Measurements from ENCODE around the gene CFAP68. TPM values are rescaled to one million over a fixed set of nuclear protein-coding genes. Genes with fewer than 3 reads are reported as not detected.

Gene CFAP68
- total and polyA plus RNA-seq, 11 donors: 11.9 to 39.5 (median 31.8) TPM

GRCh38 chr11:111908639-111909305 is 29.4 kb downstream of the CFAP68 start:
- WGBS, 4 donors: 39 to 52% (median 48%) methylated on average over 5 of the region's 5 CpGs
- no peaks in the 10 kb centered on the region for H3K9me3 ChIP-seq
- H3K36me3 ChIP-seq: peaks cover 0 to 34% (median 18%) of the 10 kb centered on the region in 9 donors
- peaks cover 0 to 10% (median 0%) of the 10 kb centered on the region in 9 donors for H3K27me3 ChIP-seq
- H3K27ac ChIP-seq: peak overlapping the region; percentile 89 to 100 (median 96)
- peak overlapping the region in 11 of 12 donors; percentile 38 to 80 (median 59) for H3K4me3 ChIP-seq
- DNase-seq (no peak), ATAC-seq (no peak)
- intact Hi-C loops (cut with DNase I): no loop called here
- no peak for TF ChIP-seq POLR2A (IDR thresholded peaks at IDR 0.05)
- no peak for TF ChIP-seq CTCF (IDR thresholded peaks at IDR 0.05)
- H3K4me1 ChIP-seq: peaks cover 0 to 20% (median 1%) of the 10 kb centered on the region in 12 donors

- Histone ChIP-seq H3K36me3 (peaks cover 0 to 34% (median 18%) of the 10 kb centered on the region in 9 donors), H3K27ac (peak overlapping the region; percentile 89 to 100 (median 96)), H3K4me3 (peak overlapping the region; percentile 37 to 80 (median 59)), H3K27me3 (peaks cover 0 to 10% (median 0%) of the 10 kb centered on the region in 9 donors), H3K9me3 (no peaks in the 10 kb centered on the region), H3K4me1 (peaks cover 0 to 26% (median 2%) of the 10 kb centered on the region in 12 donors)
- DNase-seq (no peak), ATAC-seq (no peak)
- WGBS, 4 donors: 32 to 49% (median 40%) methylated on average over 5 of the region's 5 CpGs
- intact Hi-C loops (cut with DNase I): no loop called here
- TF ChIP-seq CTCF (IDR thresholded peaks at IDR 0.05) (no peak), POLR2A (IDR thresholded peaks at IDR 0.05) (no peak)
Measured at GRCh38 chr11:111909378-111909777, 30.0 kb downstream of the CFAP68 start.

GRCh38 chr11:111910676-111911562 is 31.6 kb downstream of the CFAP68 start:
- intact Hi-C loops (cut with DNase I): loop anchor here in 1 of 10 donors (5.0 kb wide), 1 partner anchor 34 kb away; the partner anchor contains the start of genes CFAP68 and FDXACB1

More at GRCh38 chr11:111910676-111911562, 31.6 kb downstream of the CFAP68 start:
- WGBS, 4 donors: 27 to 39% (median 30%) methylated on average over 9 of the region's 9 CpGs
- Histone ChIP-seq H3K36me3 (peaks cover 0 to 37% (median 18%) of the 10 kb centered on the region in 9 donors), H3K4me1 (peaks cover 0 to 29% (median 7%) of the 10 kb centered on the region in 12 donors), H3K27me3 (peaks cover 0 to 10% (median 0%) of the 10 kb centered on the region in 9 donors), H3K4me3 (peak overlapping the region; percentile 37 to 80 (median 59)), H3K9me3 (no peaks in the 10 kb centered on the region), H3K27ac (peak overlapping the region; percentile 89 to 100 (median 96))
- ATAC-seq (peak; percentile 4 to 55 (median 32)), DNase-seq (peak in 4 of 5 donors; percentile 39 to 62 (median 55))
- TF ChIP-seq POLR2A (IDR thresholded peaks at IDR 0.05) (peak in 1 of 2 donors; percentile 35), CTCF (IDR thresholded peaks at IDR 0.05) (no peak)

Measured in heart left ventricle (tissue), 16 donors.